ENCODE data around the gene SLC12A6. TPM values are rescaled to one million over a fixed set of nuclear protein-coding genes. Genes with fewer than 3 reads are reported as not detected.
"Not testable (repeated sequence)": the region's sequence is repeated elsewhere in the genome, so short reads cannot be mapped to it uniquely, and the experiment has no call there.

The SLC12A6 gene
- total RNA-seq, 1 experiment from 2014 or later, result 2.4 TPM

- no peaks in the 10 kb centered on the region for H3K9me3 ChIP-seq (replicated peaks)
- no peaks in the 10 kb centered on the region for H3K27me3 ChIP-seq (replicated peaks)
- H3K4me3 ChIP-seq, result peak within 1 kb of the TSS; percentile 91
- peak within 1 kb of the TSS; percentile 90 for H3K27ac ChIP-seq
- H3K36me3 ChIP-seq, result peaks cover 20% of the 10 kb centered on the region
- DNase-seq (ENCODE audit: low read depth in 1 of 2, low spot score in 2 of 2), result peak; percentile 96 to 97
- H3K4me1 ChIP-seq (replicated peaks), result no peaks in the 10 kb centered on the region
These were observed 127.9 kb downstream of the SLC12A6 start, which contains the start of gene KATNBL1 for GRCh38 chr15:34209421-34210282. Gene KATNBL1, minus strand, starts transcription at chr15:34210096. Its CDS starts 46,420 bp downstream, at chr15:34163676.

GRCh38 chr15:34206011-34206410, 131.6 kb downstream of the SLC12A6 start:
- H3K9me3 ChIP-seq (replicated peaks), result no peaks in the 10 kb centered on the region
- no peaks in the 10 kb centered on the region for H3K27me3 ChIP-seq (replicated peaks)
- H3K4me3 ChIP-seq, result no peak overlapping the region
- peaks cover 25% of the 10 kb centered on the region for H3K36me3 ChIP-seq
- no peaks in the 10 kb centered on the region for H3K4me1 ChIP-seq (replicated peaks)
- H3K27ac ChIP-seq, result no peak overlapping the region
- no peak for DNase-seq (ENCODE audit: low read depth in 1 of 2, low spot score in 2 of 2)

GRCh38 chr15:34203936-34204335, 133.6 kb downstream of the SLC12A6 start:
- Histone ChIP-seq H3K4me1 (replicated peaks) (no peaks in the 10 kb centered on the region), H3K4me3 (no peak overlapping the region), H3K9me3 (replicated peaks) (no peaks in the 10 kb centered on the region), H3K36me3 (peaks cover 31% of the 10 kb centered on the region), H3K27me3 (replicated peaks) (no peaks in the 10 kb centered on the region), H3K27ac (no peak overlapping the region)
- DNase-seq (ENCODE audit: low read depth in 1 of 2, low spot score in 2 of 2), result no peak

- Histone ChIP-seq H3K27ac (no peak overlapping the region), H3K36me3 (peaks cover 36% of the 10 kb centered on the region), H3K9me3 (replicated peaks) (no peaks in the 10 kb centered on the region), H3K27me3 (replicated peaks) (no peaks in the 10 kb centered on the region), H3K4me3 (no peak overlapping the region), H3K4me1 (replicated peaks) (no peaks in the 10 kb centered on the region)
- no peak for DNase-seq (ENCODE audit: low read depth in 1 of 2, low spot score in 2 of 2)
These were observed 134.3 kb downstream of the SLC12A6 start for GRCh38 chr15:34203305-34203704.

GRCh38 chr15:34193272-34193671, 144.3 kb downstream of the SLC12A6 start:
- not testable (repeated sequence) for H3K4me3 ChIP-seq; H3K27me3 ChIP-seq (replicated peaks); DNase-seq (ENCODE audit: low read depth in 1 of 2, low spot score in 2 of 2); H3K9me3 ChIP-seq (replicated peaks); H3K27ac ChIP-seq; H3K4me1 ChIP-seq (replicated peaks)
- peaks cover 10% of the 10 kb centered on the region; the same call in 1 of the 2 replicates for H3K36me3 ChIP-seq

GRCh38 chr15:34188711-34189110, 148.9 kb downstream of the SLC12A6 start:
- Histone ChIP-seq H3K4me1 (replicated peaks) (no peaks in the 10 kb centered on the region), H3K4me3 (no peak overlapping the region), H3K27me3 (replicated peaks) (no peaks in the 10 kb centered on the region), H3K9me3 (replicated peaks) (no peaks in the 10 kb centered on the region), H3K27ac (no peak overlapping the region), H3K36me3 (peaks cover 11% of the 10 kb centered on the region; the same call in 1 of the 2 replicates)
- DNase-seq (ENCODE audit: low read depth in 1 of 2, low spot score in 2 of 2), result no peak

- Histone ChIP-seq H3K27ac (no peak overlapping the region), H3K27me3 (replicated peaks) (no peaks in the 10 kb centered on the region), H3K4me1 (replicated peaks) (no peaks in the 10 kb centered on the region), H3K36me3 (peaks cover 11% of the 10 kb centered on the region; the same call in 1 of the 2 replicates), H3K9me3 (replicated peaks) (no peaks in the 10 kb centered on the region), H3K4me3 (no peak overlapping the region)
- no peak for DNase-seq (ENCODE audit: low read depth in 1 of 2, low spot score in 2 of 2)
These were observed 151.9 kb downstream of the SLC12A6 start for GRCh38 chr15:34185666-34186065.

GRCh38 chr15:34182942-34183341, 154.6 kb downstream of the SLC12A6 start:
- H3K36me3 ChIP-seq, result peaks cover 5% of the 10 kb centered on the region; the same call in 1 of the 2 replicates
- H3K4me3 ChIP-seq, result no peak overlapping the region
- no peaks in the 10 kb centered on the region for H3K27me3 ChIP-seq (replicated peaks)
- peaks cover 2% of the 10 kb centered on the region; the same call in 1 of the 2 replicates for H3K9me3 ChIP-seq (replicated peaks)
- no peak for DNase-seq (ENCODE audit: low read depth in 1 of 2, low spot score in 2 of 2)
- no peak overlapping the region for H3K27ac ChIP-seq
- H3K4me1 ChIP-seq (replicated peaks), result no peaks in the 10 kb centered on the region

Other genes with a start within 250 kb of the SLC12A6 start
- 27.1 and 42.5 TPM in 2 replicates for gene EMC7, start 235.9 kb downstream of the SLC12A6 start, total RNA-seq (2014; rRNA removed; shearing (Covaris generic))
- 1.5 and 2.5 TPM in 2 replicates for gene PGBD4, start 235.7 kb downstream of the SLC12A6 start, total RNA-seq (2014; rRNA removed; shearing (Covaris generic))
- gene KATNBL1, start 127.7 kb downstream of the SLC12A6 start, total RNA-seq (2014; rRNA removed; shearing (Covaris generic)), result 75.8 and 91.2 TPM in 2 replicates
- 224 and 283 TPM in 2 replicates for gene EMC4, start 112.8 kb downstream of the SLC12A6 start, total RNA-seq (2014; rRNA removed; shearing (Covaris generic))
- gene NOP10, start 5.4 kb upstream of the SLC12A6 start, total RNA-seq (2014; rRNA removed; shearing (Covaris generic)), result 248 and 300 TPM in 2 replicates
- gene NUTM1, start 5.5 kb upstream of the SLC12A6 start, total RNA-seq (2014; rRNA removed; shearing (Covaris generic)), result not detected in 2 replicates
- 7.5 and 13.9 TPM in 2 replicates for gene LPCAT4, start 29.4 kb upstream of the SLC12A6 start, total RNA-seq (2014; rRNA removed; shearing (Covaris generic))
- gene GOLGA8A, start 100.0 kb upstream of the SLC12A6 start, total RNA-seq (2014; rRNA removed; shearing (Covaris generic)), result 3.4 and 16.0 TPM in 2 replicates
- gene GOLGA8B, start 245.9 kb upstream of the SLC12A6 start, total RNA-seq (2014; rRNA removed; shearing (Covaris generic)), result 15.9 and 20.9 TPM in 2 replicates

Data from SJSA1 (cell line).